ENCODE results near the gene TBC1D5.
A peak's percentile ranks its signal among the peaks of the same experiment; 100 is the strongest.
"Not testable (repeated sequence)": the region's sequence is repeated elsewhere in the genome, so short reads cannot be mapped to it uniquely, and the experiment has no call there.

TBC1D5 gene

GRCh38 chr3:17648630-17649355 lies 93.6 kb downstream of the TBC1D5 start:
- not testable (repeated sequence) for DNase-seq (ENCODE audit: low read depth in 2 of 3, low spot score in 1 of 3)

GRCh38 chr3:17645074-17645698 lies 97.2 kb downstream of the TBC1D5 start:
- DNase-seq (ENCODE audit: low read depth in 2 of 3, low spot score in 1 of 3), result peak in 1 of 3 donors; percentile 10

- no peak for DNase-seq (ENCODE audit: low read depth in 2 of 3, low spot score in 1 of 3)
Observed at GRCh38 chr3:17643691-17644090, 98.7 kb downstream of the TBC1D5 start.

GRCh38 chr3:17642474-17642873 lies 100.0 kb downstream of the TBC1D5 start:
- DNase-seq (ENCODE audit: low read depth in 2 of 3, low spot score in 1 of 3), result no peak

- no peak for DNase-seq (ENCODE audit: low read depth in 2 of 3, low spot score in 1 of 3)
Observed at GRCh38 chr3:17640466-17640865, 102.0 kb downstream of the TBC1D5 start.

- DNase-seq (ENCODE audit: low read depth in 2 of 3, low spot score in 1 of 3), result no peak
Observed at GRCh38 chr3:17639765-17640164, 102.7 kb downstream of the TBC1D5 start.

GRCh38 chr3:17639257-17639656 lies 103.2 kb downstream of the TBC1D5 start:
- no peak for DNase-seq (ENCODE audit: low read depth in 2 of 3, low spot score in 1 of 3)

- no peak for DNase-seq (ENCODE audit: low read depth in 2 of 3, low spot score in 1 of 3)
Observed at GRCh38 chr3:17638356-17638755, 104.1 kb downstream of the TBC1D5 start.

GRCh38 chr3:17635675-17636074 lies 106.8 kb downstream of the TBC1D5 start:
- not testable (repeated sequence) for DNase-seq (ENCODE audit: low read depth in 2 of 3, low spot score in 1 of 3)

GRCh38 chr3:17634964-17635363 lies 107.5 kb downstream of the TBC1D5 start:
- DNase-seq (ENCODE audit: low read depth in 2 of 3, low spot score in 1 of 3), result no peak

GRCh38 chr3:17634201-17634600 lies 108.2 kb downstream of the TBC1D5 start:
- DNase-seq (ENCODE audit: low read depth in 2 of 3, low spot score in 1 of 3), result no peak

- DNase-seq (ENCODE audit: low read depth in 2 of 3, low spot score in 1 of 3), result peak in 1 of 3 donors; percentile 5
Observed at GRCh38 chr3:17632401-17633100, 109.9 kb downstream of the TBC1D5 start.

GRCh38 chr3:17631609-17632008 lies 110.8 kb downstream of the TBC1D5 start:
- no peak for DNase-seq (ENCODE audit: low read depth in 2 of 3, low spot score in 1 of 3)

GRCh38 chr3:17629400-17629799 lies 113.0 kb downstream of the TBC1D5 start:
- no peak for DNase-seq (ENCODE audit: low read depth in 2 of 3, low spot score in 1 of 3)

- no peak for DNase-seq (ENCODE audit: low read depth in 2 of 3, low spot score in 1 of 3)
Observed at GRCh38 chr3:17626395-17626794, 116.0 kb downstream of the TBC1D5 start.

- DNase-seq (ENCODE audit: low read depth in 2 of 3, low spot score in 1 of 3), result no peak
Observed at GRCh38 chr3:17625133-17625532, 117.3 kb downstream of the TBC1D5 start.

- no peak for DNase-seq (ENCODE audit: low read depth in 2 of 3, low spot score in 1 of 3)
Observed at GRCh38 chr3:17623464-17623863, 119.0 kb downstream of the TBC1D5 start.

- no peak for DNase-seq (ENCODE audit: low read depth in 2 of 3, low spot score in 1 of 3)
Observed at GRCh38 chr3:17619968-17620367, 122.5 kb downstream of the TBC1D5 start.

- not testable (repeated sequence) for DNase-seq (ENCODE audit: low read depth in 2 of 3, low spot score in 1 of 3)
Observed at GRCh38 chr3:17613017-17613416, 129.4 kb downstream of the TBC1D5 start.

- no peak for DNase-seq (ENCODE audit: low read depth in 2 of 3, low spot score in 1 of 3)
Observed at GRCh38 chr3:17607905-17608304, 134.5 kb downstream of the TBC1D5 start.

GRCh38 chr3:17605934-17606333 lies 136.5 kb downstream of the TBC1D5 start:
- DNase-seq (ENCODE audit: low read depth in 2 of 3, low spot score in 1 of 3), result no peak

GRCh38 chr3:17605032-17605431 lies 137.4 kb downstream of the TBC1D5 start:
- no peak for DNase-seq (ENCODE audit: low read depth in 2 of 3, low spot score in 1 of 3)
